Measurements from ENCODE around the gene SOX5. TPM values are rescaled to one million over a fixed set of nuclear protein-coding genes. Genes with fewer than 3 reads are reported as not detected.

Gene SOX5
- total RNA-seq, 1 experiment from 2014 or later: 0.52 TPM

DNA sequence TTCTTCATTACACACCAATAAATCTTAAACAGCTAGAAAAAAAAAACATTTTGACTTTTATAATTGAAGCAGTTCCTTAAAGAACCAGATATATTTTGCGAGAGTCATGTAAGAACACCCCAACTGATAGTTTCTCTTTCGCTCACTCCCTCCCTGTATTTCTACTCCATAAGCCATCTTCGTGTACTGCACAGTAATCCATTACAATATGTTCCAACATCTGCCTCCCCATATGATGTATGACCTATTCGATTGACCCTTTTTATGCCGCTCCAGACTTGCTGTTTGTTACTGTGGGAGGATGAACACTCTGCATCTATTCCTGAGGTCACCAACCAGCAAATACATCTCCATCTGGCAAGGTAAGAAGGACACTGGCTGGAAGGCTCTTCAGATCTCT lies 331.7 kb downstream of the SOX5 start:
- Histone ChIP-seq H3K9ac (ENCODE audit: low read length) (no peak overlapping the region), H3K27me3 (ENCODE audit: insufficient read depth, low read length) (no peaks in the 10 kb centered on the region), H3K36me3 (ENCODE audit: control insufficient read depth in 1 of 2, insufficient read depth in 2 of 2, low read length in 2 of 2) (no peaks in the 10 kb centered on the region), H3K79me2 (ENCODE audit: insufficient read depth, low read length) (no peaks in the 10 kb centered on the region), H3K27ac (ENCODE audit: low read depth, low read length) (no peak overlapping the region), H2AFZ (ENCODE audit: low read depth, low read length, poor library complexity, severe bottlenecking) (no peak overlapping the region), H4K20me1 (ENCODE audit: insufficient read depth) (no peaks in the 10 kb centered on the region), H3K9me2 (ENCODE audit: insufficient read depth) (no peaks in the 10 kb centered on the region), H3K4me1 (ENCODE audit: control insufficient read depth in 1 of 2, insufficient read depth in 2 of 2, low read length in 2 of 2) (no peaks in the 10 kb centered on the region), H3K4me2 (ENCODE audit: low read length) (no peak overlapping the region), H3K4me3 (replicated peaks in 1 of 2; ENCODE audit: low read depth in 1 of 2, low read length in 2 of 2) (no peak overlapping the region), H3K9me3 (ENCODE audit: control insufficient read depth in 1 of 2, insufficient read depth in 1 of 2, low read depth in 1 of 2, low read length in 2 of 2) (peaks cover 8 to 13% of the 10 kb centered on the region in 2 experiments; a peak in 2 of 4 replicates)
- DNase-seq (ENCODE audit: low read depth, low spot score): no peak
- intact Hi-C loops (cut with micrococcal nuclease): no loop called here
- ChIA-PET POLR2A (no interaction called here), RAD21 (ENCODE audit: low non-redundant PET in 1 of 2, low total read pairs in 2 of 2, uncharacterized antibody in 2 of 2, unreplicated experiment in 2 of 2) (no interaction called here), CTCF (no interaction called here)
- TF ChIP-seq ELF1 (IDR thresholded peaks at IDR 0.05; ENCODE audit: borderline replicate concordance, low read depth): no peak
- no peak for TF ChIP-seq CBX3 (IDR thresholded peaks at IDR 0.05; ENCODE audit: low read depth)
- TF ChIP-seq, protein P1, sequence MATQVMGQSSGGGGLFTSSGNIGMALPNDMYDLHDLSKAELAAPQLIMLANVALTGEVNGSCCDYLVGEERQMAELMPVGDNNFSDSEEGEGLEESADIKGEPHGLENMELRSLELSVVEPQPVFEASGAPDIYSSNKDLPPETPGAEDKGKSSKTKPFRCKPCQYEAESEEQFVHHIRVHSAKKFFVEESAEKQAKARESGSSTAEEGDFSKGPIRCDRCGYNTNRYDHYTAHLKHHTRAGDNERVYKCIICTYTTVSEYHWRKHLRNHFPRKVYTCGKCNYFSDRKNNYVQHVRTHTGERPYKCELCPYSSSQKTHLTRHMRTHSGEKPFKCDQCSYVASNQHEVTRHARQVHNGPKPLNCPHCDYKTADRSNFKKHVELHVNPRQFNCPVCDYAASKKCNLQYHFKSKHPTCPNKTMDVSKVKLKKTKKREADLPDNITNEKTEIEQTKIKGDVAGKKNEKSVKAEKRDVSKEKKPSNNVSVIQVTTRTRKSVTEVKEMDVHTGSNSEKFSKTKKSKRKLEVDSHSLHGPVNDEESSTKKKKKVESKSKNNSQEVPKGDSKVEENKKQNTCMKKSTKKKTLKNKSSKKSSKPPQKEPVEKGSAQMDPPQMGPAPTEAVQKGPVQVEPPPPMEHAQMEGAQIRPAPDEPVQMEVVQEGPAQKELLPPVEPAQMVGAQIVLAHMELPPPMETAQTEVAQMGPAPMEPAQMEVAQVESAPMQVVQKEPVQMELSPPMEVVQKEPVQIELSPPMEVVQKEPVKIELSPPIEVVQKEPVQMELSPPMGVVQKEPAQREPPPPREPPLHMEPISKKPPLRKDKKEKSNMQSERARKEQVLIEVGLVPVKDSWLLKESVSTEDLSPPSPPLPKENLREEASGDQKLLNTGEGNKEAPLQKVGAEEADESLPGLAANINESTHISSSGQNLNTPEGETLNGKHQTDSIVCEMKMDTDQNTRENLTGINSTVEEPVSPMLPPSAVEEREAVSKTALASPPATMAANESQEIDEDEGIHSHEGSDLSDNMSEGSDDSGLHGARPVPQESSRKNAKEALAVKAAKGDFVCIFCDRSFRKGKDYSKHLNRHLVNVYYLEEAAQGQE (IDR thresholded peaks at IDR 0.05; ENCODE audit: low read depth): no peak
- TF ChIP-seq FOSL1 (IDR thresholded peaks at IDR 0.05; ENCODE audit: low read depth): no peak
- TF ChIP-seq, protein P2, sequence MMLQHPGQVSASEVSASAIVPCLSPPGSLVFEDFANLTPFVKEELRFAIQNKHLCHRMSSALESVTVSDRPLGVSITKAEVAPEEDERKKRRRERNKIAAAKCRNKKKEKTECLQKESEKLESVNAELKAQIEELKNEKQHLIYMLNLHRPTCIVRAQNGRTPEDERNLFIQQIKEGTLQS (IDR thresholded peaks at IDR 0.05): no peak
- no peak for TF ChIP-seq SRF (IDR thresholded peaks at IDR 0.05; ENCODE audit: low read depth)
- no peak for TF ChIP-seq RAD21 (IDR thresholded peaks at IDR 0.05; ENCODE audit: low read depth)
- TF ChIP-seq, protein P3, sequence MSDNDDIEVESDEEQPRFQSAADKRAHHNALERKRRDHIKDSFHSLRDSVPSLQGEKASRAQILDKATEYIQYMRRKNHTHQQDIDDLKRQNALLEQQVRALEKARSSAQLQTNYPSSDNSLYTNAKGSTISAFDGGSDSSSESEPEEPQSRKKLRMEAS (IDR thresholded peaks at IDR 0.05): no peak
- ATAC-seq: no peak
- no TSS peak for BruUV-seq (replicated peaks)
